ENCODE results near the gene RPS21. TPM values are rescaled to one million over a fixed set of nuclear protein-coding genes. Genes with fewer than 3 reads are reported as not detected.

RPS21 gene
- total RNA-seq, 4 donors from 2014 or later = 585 to 2,728 (median 1,375) TPM

GRCh38 chr20:62342910-62343309 lies 44.0 kb upstream of the RPS21 start:
- Histone ChIP-seq H3K4me3 (no peak overlapping the region), H3K4me1 (no peaks in the 10 kb centered on the region), H3K27ac (peak overlapping the region; percentile 17 to 41 (median 30)), H3K27me3 (no peaks in the 10 kb centered on the region), H3K36me3 (no peaks in the 10 kb centered on the region), H3K9me3 (no peaks in the 10 kb centered on the region)
- intact Hi-C loops (cut with DNase I; ENCODE audit: low total_unique reads) (loop anchor here (5.0 kb wide), 1 partner anchor 34 kb away; no protein-coding TSS in a partner anchor), in situ Hi-C loops (cut with MboI; ENCODE audit: low pct_ligation_motif_present in 1 of 4, low pct_unique_long_range_greater_than_20kb in 1 of 4, low sequenced_read_pairs in 3 of 4) (no loop called here)
- 40 to 62% methylated on average over 1 to 10 of the region's 10 CpGs for WGBS, 2 donors (ENCODE audit: low coverage in 1 of 2)
- peak in 1 of 3 donors; percentile 14 for TF ChIP-seq POLR2AphosphoS5 (IDR thresholded peaks at IDR 0.05)
- TF ChIP-seq CTCF (IDR thresholded peaks at IDR 0.05) = no peak
- no peak for DNase-seq

DNA sequence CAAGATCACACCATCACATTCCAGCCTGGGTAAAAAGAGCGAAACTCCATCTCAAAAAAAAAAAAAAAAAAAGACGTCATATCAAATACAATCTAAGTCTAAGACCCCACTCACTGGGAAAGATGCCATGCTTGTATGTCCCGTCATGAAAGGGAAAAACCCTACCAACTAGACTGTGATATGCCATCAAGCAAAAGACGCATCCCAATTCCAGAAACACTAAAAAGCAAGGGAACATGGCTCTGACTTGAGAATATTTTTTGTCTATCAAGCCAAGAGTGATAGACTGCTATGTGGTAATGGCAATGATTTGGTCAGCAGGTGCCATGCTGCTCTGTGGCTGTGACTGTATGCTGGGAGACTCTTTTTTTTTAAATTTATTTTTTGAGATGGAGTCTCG lies 42.8 kb upstream of the RPS21 start:
- no peak overlapping the region for H3K4me3 ChIP-seq
- H3K4me1 ChIP-seq = no peaks in the 10 kb centered on the region
- H3K27ac ChIP-seq = peak overlapping the region; percentile 9 to 45 (median 34)
- H3K9me3 ChIP-seq = no peaks in the 10 kb centered on the region
- in situ Hi-C loops (cut with MboI; ENCODE audit: low pct_ligation_motif_present in 1 of 4, low pct_unique_long_range_greater_than_20kb in 1 of 4, low sequenced_read_pairs in 3 of 4) = no loop called here
- no peak for DNase-seq
- no peaks in the 10 kb centered on the region for H3K36me3 ChIP-seq
- WGBS, 2 donors (ENCODE audit: low coverage in 1 of 2) = 80 to 87% methylated on average over 4 to 5 of the region's 5 CpGs
- TF ChIP-seq POLR2A (IDR thresholded peaks at IDR 0.05) (no peak), EP300 (IDR thresholded peaks at IDR 0.05; ENCODE audit: low read depth) (no peak), POLR2AphosphoS5 (IDR thresholded peaks at IDR 0.05) (no peak), CTCF (IDR thresholded peaks at IDR 0.05) (no peak)
- no peaks in the 10 kb centered on the region for H3K27me3 ChIP-seq
- intact Hi-C loops (cut with DNase I; ENCODE audit: low total_unique reads) = loop anchor here (5.0 kb wide), 1 partner anchor 33 kb away; no protein-coding TSS in a partner anchor

DNA sequence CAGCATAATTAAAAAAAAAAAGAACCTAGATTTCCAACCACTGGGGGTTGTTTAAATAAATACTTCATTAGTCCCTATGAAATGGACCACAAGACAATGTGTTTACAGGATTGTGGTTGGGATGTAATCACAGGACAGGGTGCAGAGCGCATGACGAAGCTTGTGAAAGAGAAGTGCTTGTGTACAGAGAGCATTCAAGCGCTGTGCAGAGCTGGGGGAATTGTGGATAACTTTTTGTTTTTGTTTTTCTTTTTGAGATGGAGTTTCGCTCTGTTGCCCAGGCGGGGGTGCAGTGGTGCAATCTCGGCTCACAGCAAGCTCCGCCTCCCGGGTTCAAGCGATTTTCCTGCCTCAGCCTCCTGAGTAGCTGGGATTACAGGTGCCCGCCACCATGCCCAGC lies 42.1 kb upstream of the RPS21 start:
- WGBS, 2 donors (ENCODE audit: low coverage in 1 of 2) = 71 to 100% methylated on average over 4 to 10 of the region's 10 CpGs
- intact Hi-C loops (cut with DNase I; ENCODE audit: low total_unique reads) = loop anchor here (5.0 kb wide), 1 partner anchor 33 kb away; no protein-coding TSS in a partner anchor
- in situ Hi-C loops (cut with MboI; ENCODE audit: low pct_ligation_motif_present in 1 of 4, low pct_unique_long_range_greater_than_20kb in 1 of 4, low sequenced_read_pairs in 3 of 4) = no loop called here
- Histone ChIP-seq H3K9me3 (no peaks in the 10 kb centered on the region), H3K4me1 (peaks cover 0 to under 1% (median 0%) of the 10 kb centered on the region in 4 donors), H3K27me3 (no peaks in the 10 kb centered on the region), H3K36me3 (no peaks in the 10 kb centered on the region), H3K4me3 (no peak overlapping the region), H3K27ac (peak overlapping the region in 3 of 4 donors; percentile 28 to 45 (median 41))
- no peak for TF ChIP-seq EP300 (IDR thresholded peaks at IDR 0.05; ENCODE audit: low read depth)
- no peak for TF ChIP-seq POLR2A (IDR thresholded peaks at IDR 0.05)
- peak in 1 of 3 donors; percentile 35 for TF ChIP-seq POLR2AphosphoS5 (IDR thresholded peaks at IDR 0.05)
- TF ChIP-seq CTCF (IDR thresholded peaks at IDR 0.05) = no peak
- no peak for DNase-seq

DNA sequence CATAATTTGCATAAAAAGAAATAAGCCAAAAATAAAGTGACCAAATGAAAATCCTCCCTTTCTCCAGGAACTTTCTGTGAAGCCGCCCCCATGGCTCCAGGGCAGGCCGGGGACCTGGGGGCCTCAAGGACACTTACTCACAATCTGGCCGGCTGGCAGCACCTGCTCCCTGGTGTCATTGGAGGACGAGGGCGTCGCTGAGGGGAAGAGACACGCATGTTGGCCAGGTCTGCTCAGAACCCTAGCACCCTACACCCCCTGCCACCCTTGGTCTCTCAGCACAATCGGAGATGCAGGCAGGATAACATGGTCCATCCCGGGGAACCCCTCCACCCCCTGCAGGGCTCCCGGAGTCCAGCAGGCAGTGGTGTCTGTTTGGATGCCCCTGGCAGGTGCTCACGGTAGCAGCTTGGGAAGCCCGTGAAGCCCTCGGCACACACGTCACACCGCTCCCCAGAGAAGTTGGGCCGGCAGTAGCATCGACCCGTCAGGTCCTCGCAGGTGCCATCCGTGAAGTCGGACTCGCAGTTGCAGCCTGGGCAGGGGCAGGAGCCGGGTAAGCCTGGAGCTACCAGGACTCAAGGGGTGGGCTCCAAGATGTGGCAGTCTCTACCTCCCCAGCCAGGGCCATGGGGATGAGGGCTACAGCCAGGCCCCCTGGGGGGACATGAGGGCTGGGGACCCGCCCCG lies 41.1 kb upstream of the RPS21 start:
- 40 to 90% methylated on average over 1 to 23 of the region's 25 CpGs for WGBS, 2 donors (ENCODE audit: low coverage in 1 of 2)
- Histone ChIP-seq H3K4me3 (no peak overlapping the region), H3K27ac (no peak overlapping the region), H3K9me3 (no peaks in the 10 kb centered on the region), H3K4me1 (peaks cover 0 to 6% (median 2%) of the 10 kb centered on the region in 4 donors), H3K36me3 (no peaks in the 10 kb centered on the region), H3K27me3 (no peaks in the 10 kb centered on the region)
- intact Hi-C loops (cut with DNase I; ENCODE audit: low total_unique reads) = no loop called here
- in situ Hi-C loops (cut with MboI; ENCODE audit: low pct_ligation_motif_present in 1 of 4, low pct_unique_long_range_greater_than_20kb in 1 of 4, low sequenced_read_pairs in 3 of 4) = no loop called here
- no peak for DNase-seq
- TF ChIP-seq POLR2A (IDR thresholded peaks at IDR 0.05) = no peak
- TF ChIP-seq EP300 (IDR thresholded peaks at IDR 0.05; ENCODE audit: low read depth) = no peak
- no peak for TF ChIP-seq CTCF (IDR thresholded peaks at IDR 0.05)
- no peak for TF ChIP-seq POLR2AphosphoS5 (IDR thresholded peaks at IDR 0.05)

Measured in transverse colon (tissue), 4 donors.